Sciatic nerve (tissue), 2 donors: ENCODE results near the gene SOST. TPM values are rescaled to one million over a fixed set of nuclear protein-coding genes. Genes with fewer than 3 reads are reported as not detected.

Experiments used
- ATAC-seq: fragments of 200-7000 bp; cut with Tn5 transposase; one replicate; pipeline ENCODE4 v1.9.1; 2020; ENCODE audit warnings: mild to moderate bottlenecking, moderate library complexity
- DNase-seq: peaks from one replicate; pipeline ENCODE4 v3.0.0-alpha.2; 2020; ENCODE audit warnings: low spot score
- intact Hi-C: fragments of 100-400 bp; cut with DNase I; formaldehyde crosslinking; loops from one replicate; pipeline ENCODE4 v1.14.2; 2022
- total RNA-seq: library from RNA; stranded (reverse); fragmentation: NEBNext Ultra II Directional; extraction: Animal tissue kit (Norgen Biotek cat#: 25700); gene quantifications from one replicate; pipeline ENCODE4 v1.2.1, GENCODE V29; 2021
- donor health status: DM: no; HTN: no; CAD: no.
- donor health status: DM: no; HTN: no; CAD: no.

SOST gene
- total RNA-seq, 1 donor from 2014 or later, result not detected

DNA sequence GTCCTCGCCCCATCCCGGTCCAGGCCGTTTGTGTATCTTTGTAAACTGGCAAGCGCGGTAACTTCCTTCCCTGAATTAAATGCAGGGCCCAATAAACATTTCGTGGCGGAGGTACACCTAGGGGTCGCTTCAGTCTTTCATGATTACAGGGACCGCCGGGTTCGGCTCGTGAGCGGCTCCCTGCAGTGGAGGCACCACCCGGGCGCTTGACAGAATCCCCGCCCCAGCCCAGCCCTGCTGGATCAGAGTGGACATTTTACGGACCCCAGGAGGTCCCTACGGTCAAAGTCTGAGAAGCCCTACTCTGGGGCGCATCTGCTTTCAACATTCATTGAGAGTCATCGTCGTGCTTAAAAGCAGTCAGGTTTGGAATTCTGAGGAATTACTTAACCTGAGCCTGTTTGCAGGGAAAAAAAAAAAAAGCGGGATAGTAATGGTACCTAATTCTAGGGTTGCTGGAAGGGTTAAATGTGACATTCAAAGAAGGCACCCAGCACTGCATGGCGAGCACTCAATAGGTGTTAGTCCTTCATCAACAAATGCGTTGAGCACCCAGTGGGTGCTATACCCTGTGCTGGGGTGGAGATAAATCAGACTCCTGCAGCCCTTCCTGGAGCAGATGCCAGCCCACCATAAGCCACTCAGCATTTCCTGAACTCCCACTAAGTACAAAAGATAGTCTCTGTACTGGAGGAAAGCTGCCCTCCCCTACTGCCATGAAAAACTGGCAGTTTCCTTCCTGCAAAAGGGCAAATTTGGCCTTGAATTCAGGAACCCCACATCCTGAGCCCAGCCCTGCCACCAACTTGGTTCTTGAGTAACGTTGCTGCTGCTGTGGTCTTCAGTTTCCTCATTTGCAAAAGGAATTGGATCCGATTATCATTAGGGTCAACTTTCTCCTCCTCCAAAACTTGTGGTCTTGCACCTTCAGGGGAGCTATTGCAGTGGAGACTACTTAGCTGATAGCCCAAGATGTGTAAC, 20.8 kb upstream of the SOST start:
- DNase-seq, result no peak
- intact Hi-C loops, result no loop called here
- peak; percentile 6 for ATAC-seq

DNA sequence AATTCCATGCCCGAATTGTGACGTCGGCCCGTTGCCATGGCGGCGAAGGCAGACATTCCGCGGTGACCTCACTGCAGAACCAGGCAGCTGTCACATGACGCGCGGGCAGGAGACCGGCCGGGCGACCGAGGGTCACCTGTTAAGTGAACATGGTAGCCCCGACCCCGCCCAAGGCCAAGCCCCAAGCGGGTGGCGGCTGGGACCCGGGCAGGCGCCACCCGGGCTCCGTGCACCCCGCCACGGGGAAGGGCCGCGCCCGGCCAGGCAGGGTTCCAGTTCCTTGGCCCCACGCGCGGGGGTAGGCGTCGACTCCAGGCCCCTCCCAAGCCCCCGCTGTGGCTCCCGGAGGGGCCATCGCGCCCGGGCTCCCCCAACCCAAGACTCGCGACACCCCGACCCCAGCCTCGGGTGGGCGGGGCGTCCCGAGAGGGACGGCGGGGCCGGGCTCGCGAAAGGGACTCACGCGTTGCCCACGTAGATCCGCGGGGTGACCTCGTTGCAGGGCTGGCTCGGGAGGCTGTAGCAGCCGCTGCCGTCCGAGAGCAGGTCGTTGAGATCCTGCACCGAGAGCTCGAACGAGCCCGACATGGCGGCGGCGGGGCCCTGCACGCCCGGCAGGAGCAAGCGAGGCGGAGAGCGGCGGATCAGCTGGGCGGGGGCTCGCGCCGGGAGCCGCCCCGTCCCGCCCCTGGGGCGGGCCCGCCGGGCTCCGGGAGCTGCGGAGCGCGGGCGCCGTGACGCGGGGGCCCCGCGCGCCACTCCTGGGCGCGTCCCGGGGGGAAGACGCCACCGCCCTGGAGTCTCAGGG, 19.9 kb upstream of the SOST start, which contains the start of gene DUSP3:
DUSP3 (minus strand) TSS at position 641 of the 808 bp plus-strand sequence; CDS start at position 588, 53 bp downstream.
- intact Hi-C loops, result no loop called here
- DNase-seq (peak; percentile 98), ATAC-seq (peak; percentile 93)

DNA sequence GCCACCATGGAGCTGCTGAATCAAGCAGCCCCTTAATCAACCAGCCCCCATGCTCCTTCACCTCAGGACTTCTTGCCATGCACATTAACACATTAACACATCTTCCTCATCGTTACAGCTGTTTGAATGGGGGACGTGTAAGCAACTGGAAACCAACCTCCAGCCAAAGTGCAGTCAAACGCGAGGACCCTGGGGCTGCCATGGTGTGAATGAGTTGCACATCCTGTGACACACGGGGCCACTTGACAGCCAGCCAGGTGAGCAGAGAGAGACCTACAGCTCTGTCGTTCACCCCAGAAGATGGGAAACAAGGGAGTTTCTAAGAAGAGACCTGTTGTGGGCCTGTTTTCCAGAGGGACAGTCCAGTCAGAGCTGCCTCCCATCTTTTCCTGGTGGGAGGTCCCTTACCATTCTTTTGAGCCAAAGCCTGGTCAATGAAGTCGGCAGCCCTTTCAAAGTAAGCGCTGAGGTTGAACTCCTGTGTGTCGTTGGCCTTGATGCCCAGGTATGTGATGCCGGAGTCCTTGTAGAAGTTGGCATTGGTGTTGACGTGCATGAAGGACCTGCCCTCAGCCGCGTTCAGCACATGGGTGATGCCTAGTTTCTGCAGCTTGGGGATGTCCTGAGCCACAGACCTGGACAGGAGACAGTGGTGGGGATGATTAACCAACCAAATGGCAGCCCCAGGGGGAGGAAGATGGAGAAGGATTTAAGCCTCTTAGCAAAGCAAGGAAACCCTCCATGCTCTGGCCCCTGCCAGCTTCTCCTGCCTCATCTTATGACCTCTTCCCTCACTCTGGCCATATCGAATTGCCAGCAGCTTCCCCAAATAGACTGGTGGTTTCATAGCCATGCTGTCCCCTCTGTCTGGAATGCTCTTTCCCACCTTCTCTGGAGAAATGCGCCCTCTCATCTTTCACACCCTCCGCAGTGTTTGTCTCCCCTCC, 16.0 kb upstream of the SOST start:
- intact Hi-C loops, result no loop called here
- ATAC-seq (no peak), DNase-seq (no peak)

DNA sequence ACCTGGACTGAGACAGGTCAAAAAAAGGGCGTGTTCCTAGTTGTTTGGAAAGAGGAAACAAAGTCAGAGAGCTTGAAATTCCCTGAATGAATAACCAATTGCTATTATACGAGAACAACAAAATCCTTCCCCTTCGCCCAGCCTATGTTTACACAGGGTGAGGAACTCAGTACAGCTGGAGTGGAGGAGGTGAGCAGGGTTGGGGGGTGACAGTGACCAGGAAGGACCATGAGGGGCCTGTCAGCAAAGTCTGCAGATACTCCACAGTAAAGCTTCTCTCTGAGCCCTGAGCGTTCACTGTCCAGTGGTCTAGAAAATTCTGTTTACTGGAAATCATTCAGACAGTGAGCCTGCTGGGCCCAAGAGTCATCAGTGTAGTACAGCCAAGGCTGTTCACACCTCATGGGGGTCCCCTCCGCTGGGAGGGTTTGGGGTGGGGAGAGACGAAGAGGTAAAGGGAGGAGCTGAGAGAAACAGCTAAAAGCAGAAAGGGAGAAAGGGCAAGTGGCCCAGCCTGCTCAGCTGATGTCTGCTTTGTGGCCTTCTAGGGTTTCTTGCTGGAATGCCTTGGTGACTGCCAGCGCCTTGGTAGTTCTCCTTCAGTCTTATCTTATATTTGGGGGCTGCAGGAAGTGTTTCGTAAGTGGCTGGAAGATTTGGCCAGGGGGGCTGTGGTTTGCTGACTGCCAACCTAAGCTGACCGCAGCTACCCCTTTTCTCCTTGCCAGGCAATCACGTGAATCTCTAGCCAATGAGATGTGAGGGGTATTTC, 14.5 kb upstream of the SOST start:
- ATAC-seq, result peak; percentile 14
- no peak for DNase-seq
- intact Hi-C loops, result no loop called here

DNA sequence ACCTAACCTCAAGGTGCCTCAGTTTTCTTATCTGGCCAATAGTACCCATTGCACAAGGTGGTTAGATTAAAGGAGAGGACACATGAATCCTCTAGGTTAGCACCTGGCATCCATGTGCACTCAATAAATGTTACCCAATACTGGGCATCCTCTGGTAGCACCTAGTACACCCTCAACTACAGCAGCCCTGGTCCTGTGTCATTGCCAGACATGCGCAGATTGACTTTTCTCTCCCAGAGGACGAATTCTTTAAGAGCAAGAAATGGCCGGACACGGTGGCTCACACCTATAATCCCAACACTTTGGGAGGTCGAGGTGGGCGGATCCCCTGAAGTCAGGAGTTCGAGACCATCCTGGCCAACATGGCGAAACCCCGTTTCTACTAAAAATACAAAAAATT, 12.9 kb upstream of the SOST start:
- ATAC-seq (no peak), DNase-seq (no peak)
- intact Hi-C loops, result no loop called here

DNA sequence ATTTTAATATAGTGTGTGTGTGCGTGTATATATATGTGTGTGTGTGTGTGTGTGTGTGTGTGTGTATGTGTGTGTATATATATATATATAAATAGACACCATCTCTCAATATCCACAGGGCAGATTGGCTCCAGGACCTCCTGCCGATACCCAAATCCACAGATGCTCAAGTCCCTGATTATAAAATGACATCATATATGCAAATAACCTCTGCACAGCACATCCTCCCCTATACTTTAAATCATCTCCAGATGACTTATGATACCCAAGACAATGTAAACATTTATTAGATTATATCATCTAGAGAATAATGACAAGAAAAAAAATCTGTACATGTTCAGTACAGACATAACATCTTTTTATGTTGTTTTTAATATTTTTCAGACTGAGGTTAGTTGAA, 12.4 kb upstream of the SOST start:
- intact Hi-C loops, result no loop called here
- DNase-seq, result no peak
- no peak for ATAC-seq

DNA sequence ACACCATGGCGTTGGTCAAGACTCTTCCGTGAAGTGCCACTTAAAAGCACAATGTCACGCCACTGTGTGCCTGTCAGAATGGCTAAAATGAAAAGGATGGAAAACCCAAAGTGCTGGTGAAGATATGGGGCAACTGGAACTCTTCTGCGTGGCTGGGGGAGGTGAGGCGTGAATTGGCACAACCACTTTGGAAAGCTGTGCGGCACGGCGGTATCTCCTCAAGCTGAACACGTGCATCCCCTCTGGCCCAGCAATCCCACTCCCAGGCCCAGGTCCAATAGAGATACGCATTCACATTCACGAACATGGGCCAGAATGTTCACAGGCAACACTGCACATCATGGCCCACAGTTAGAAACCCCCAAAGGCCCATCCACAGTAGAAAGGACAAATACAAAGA, 11.3 kb upstream of the SOST start:
- intact Hi-C loops, result no loop called here
- ATAC-seq, result no peak

DNA sequence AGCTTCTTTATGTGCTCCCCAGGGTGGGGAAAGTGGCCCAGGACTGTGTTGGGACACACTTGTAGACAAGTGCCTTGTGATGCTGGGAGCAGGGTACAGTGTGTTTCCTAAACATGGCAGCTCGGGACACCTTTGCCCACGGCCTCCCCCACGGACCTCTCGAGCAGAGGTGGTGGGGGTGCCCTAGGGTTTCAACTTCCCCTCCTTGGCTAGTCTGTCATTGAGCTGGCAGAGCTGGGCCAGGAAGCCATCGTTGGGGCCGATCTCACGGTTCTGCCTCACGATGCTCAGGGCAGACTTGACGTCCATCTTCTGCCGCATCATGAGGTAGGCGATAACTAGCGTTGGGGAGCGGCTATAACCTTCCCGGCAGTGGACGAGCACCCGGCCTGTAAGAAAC, 10.8 kb upstream of the SOST start:
- DNase-seq (no peak), ATAC-seq (no peak)
- intact Hi-C loops, result no loop called here

More for the DNA sequence above, 11.3 kb upstream of the SOST start:
- no peak for DNase-seq

DNA sequence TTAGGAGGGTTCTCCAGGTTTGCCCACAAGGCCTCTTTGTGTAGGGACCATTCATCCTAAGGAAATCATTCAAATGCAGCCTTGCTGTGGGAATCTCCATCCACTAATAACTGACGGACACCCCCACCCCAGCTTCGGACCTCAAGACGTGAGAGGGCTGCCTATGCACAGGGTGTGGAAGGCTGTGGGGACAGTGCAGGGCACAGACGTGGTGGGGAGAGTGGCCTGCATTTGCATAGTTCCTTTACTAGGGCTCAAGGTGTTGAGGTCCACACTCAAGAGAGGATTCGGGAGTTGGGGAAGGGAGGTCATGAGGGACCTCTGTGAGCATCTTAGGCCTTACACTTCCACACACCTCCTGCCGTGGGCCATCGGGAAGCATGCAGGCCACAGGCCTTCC, 10.4 kb upstream of the SOST start:
- DNase-seq, result no peak
- no peak for ATAC-seq
- intact Hi-C loops, result no loop called here

DNA sequence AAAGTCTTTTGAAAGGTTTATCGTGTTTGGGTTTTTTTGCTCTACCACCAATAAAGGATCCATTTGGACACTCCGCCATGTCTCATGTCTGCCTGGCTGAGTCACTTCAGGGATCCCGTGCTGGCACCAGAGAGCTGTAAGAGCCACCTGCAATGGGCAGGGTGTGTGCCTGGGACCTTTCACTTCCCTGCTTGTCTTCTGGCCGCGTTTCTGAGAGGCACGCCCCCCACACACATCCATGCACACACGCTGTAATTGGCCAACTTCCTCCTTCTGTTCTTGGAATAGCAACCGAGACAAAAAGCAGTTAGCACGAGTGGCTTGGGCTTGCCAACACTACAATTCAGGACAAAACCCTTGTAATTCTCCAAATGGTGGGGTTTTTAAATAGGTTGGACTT, 9.8 kb upstream of the SOST start:
- no peak for DNase-seq

DNA sequence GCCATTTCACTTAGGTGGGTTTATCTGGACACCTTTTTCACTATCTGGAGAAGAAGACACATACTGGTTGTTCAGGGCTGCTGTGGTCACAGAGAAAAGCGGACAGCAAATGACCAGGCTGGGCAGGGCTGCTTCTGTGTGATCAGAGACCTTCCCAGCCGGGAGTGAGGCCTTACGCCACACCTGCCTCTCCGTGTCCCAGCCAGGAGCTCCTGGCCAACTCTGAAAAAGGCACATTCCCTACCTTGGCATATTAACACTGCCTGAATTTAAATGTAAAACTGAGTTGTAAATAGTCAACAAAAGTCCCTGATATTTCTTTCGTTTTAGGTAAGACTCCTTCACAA, 9.1 kb upstream of the SOST start:
- intact Hi-C loops, result no loop called here
- DNase-seq, result no peak

More for the DNA sequence above, 9.8 kb upstream of the SOST start:
- ATAC-seq, result peak; percentile 66
- intact Hi-C loops, result no loop called here

DNA sequence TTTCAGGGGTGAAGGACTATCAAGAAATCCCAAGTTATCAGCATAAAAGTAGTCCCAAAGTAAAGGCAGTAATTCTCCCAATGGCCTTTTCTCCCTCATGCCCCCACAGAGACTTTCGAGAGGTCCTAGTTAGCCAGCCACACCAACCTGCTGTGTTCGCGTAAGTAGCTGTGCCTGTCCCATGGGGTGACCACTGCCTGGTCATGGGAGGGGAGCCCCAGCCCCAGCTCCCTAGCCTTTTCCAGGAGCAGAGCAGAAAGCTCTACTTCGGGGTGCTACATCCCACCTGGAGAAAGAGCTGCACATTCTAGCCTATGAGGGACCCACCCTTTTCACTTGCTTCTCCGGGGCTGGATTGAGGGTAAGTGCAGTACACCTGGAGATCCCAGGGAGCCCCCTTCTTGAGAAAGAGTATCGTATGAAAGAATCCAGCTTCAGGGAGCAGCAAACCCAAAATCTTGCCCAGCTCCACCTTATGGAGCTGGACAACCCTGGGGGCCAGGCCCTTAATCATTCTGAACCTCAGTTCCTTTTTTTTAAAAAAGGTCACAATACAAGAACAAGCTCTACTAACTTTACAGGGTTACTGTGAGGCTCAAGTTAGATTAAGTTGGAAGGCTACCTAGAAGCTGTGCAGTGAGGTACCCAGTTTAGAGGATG, 8.6 kb upstream of the SOST start:
- ATAC-seq, result no peak
- no peak for DNase-seq
- intact Hi-C loops, result no loop called here

More for the DNA sequence above, 9.1 kb upstream of the SOST start:
- no peak for ATAC-seq

DNA sequence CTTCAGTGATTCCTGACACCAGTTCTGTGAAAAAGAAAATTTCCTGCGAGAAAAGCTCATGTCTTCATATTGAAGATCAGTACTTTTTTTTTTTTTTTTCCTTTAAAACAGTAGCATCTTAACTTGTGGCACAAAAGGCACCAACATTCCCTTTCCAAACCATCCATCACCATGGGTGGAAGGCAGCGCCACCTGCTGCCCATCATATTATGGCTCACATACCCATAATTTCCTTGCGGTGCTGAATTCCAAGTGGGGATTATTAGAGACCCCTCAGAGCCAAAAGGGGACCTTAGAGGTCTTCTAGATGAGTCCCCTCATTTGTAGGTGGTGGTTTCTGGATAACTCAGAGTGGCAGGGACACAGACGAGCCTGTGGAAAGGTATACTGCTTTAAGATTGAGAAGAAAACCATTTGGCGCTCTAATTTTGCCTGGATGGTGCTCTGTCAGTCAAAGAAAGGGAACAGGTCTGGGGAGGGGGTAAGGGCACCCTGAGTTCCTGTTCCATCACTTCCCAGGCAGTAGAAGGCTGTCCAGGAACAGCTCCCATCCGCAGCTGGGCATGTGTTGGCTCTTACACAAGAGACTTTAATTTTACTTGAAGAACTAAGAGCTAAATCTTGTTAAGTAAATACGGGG, 7.9 kb upstream of the SOST start:
- DNase-seq (no peak), ATAC-seq (no peak)
- intact Hi-C loops, result no loop called here

DNA sequence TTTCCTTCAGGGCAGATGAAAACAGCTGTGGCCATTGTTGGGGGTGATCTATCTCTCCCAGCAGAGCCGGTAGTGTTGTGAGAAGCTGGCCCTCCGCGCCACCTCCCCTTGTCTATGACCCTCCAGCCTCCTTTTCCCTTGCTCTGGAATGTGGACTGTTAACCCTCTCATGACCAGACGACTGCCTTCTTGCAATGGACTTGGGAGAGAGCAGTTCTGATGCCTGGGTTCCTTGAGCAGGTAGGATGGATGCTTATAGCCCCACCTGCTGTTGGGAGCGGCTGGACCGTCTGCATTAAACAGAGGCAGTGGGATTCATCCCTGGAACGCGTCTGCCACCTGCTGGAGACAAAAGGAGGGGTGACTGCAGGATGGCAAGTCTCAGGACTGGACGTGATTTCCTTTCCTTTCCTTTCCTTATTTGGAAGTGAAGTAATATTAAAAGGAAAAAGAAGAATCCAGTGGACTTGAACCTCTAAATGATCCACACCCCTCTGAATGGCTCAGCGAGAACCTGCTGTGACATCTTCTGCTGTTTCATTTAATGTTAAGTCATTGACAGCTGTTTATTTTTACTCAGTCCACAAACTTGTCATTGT, 1.8 kb upstream of the SOST start:
- intact Hi-C loops, result loop anchor here (1.0 kb wide), 1 partner anchor 67 kb away; no protein-coding TSS in a partner anchor
- DNase-seq (peak; percentile 97), ATAC-seq (peak; percentile 92)

DNA sequence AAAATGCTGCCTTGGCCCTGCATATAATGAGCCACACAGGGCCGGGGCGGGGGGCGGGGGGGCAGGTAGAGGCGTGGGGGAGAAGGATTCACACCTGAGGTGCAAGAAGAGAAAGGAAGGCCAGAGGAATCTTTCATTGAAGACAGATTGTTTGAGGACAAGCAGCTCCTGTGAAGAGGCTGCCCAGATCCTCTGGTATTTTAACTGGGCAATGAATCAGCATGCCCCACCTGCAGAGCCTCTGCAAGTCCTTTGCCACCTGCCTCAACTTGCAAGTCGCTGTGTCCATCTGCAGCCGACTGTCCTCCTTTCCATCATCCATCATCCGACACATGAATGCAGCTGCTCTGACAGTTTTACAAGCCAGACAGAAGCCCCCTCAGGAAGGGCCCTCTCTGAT, 1.2 kb upstream of the SOST start:
- DNase-seq (peak; percentile 34), ATAC-seq (no peak)
- intact Hi-C loops, result loop anchor here (1.0 kb wide), 1 partner anchor 67 kb away; no protein-coding TSS in a partner anchor

DNA sequence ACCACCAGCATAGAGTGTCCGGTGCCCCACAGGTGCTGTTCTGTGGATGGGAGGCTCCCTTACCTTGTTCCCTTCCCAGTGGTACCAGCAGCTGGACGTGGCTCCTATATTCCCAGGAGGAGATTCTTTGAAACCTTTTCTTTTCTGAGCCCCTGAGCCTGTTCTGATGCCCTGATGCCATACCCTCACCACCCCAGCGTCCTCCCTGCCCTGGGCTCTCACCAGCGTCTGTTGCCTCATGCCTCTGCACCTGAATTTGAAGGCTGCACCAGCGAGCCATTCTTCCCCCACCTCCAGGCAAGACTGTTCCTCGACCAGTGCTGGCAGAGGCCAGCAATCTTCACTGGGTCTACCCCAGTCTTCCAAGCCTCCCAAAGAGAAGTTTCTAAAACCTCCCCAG, 505 bp downstream of the SOST start:
- ATAC-seq, result no peak
- intact Hi-C loops, result no loop called here
- no peak for DNase-seq

DNA sequence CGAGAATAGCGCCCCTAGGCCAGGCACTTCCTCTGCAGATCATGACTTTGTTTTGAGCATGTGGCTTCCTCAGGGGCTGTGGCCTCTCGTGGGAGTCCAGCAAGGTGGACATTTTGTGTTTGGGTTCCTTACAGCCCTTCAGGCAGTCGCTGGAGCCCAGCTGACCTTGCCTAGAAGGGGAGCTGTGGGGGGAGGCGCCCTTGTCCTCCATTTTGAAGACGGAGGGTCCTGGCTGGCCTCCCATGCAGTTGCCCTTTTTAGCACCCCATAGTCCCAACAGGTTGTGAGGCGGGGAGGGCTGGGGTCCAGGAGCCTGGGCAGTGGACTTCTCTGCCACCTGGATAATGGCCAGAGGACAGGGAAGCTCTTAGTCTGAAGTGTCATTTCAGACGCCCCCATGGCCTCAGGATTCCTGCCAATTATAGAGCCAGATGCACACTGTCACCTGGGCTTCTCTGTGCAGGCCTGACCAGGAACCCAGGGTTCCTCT, 1.4 kb downstream of the SOST start:
- DNase-seq (no peak), ATAC-seq (no peak)
- intact Hi-C loops, result no loop called here
